Nucleus accumbens (tissue), 56 donors: Measurements from ENCODE around the gene ZBTB9.
A peak's percentile ranks its signal among the peaks of the same experiment; 100 is the strongest.

ENCODE experiments used
- DNase-seq, 56 donors: peaks; one replicate each; lab custom pipeline; 2025; lab: John Stamatoyannopoulos, UW

Gene ZBTB9

DNA sequence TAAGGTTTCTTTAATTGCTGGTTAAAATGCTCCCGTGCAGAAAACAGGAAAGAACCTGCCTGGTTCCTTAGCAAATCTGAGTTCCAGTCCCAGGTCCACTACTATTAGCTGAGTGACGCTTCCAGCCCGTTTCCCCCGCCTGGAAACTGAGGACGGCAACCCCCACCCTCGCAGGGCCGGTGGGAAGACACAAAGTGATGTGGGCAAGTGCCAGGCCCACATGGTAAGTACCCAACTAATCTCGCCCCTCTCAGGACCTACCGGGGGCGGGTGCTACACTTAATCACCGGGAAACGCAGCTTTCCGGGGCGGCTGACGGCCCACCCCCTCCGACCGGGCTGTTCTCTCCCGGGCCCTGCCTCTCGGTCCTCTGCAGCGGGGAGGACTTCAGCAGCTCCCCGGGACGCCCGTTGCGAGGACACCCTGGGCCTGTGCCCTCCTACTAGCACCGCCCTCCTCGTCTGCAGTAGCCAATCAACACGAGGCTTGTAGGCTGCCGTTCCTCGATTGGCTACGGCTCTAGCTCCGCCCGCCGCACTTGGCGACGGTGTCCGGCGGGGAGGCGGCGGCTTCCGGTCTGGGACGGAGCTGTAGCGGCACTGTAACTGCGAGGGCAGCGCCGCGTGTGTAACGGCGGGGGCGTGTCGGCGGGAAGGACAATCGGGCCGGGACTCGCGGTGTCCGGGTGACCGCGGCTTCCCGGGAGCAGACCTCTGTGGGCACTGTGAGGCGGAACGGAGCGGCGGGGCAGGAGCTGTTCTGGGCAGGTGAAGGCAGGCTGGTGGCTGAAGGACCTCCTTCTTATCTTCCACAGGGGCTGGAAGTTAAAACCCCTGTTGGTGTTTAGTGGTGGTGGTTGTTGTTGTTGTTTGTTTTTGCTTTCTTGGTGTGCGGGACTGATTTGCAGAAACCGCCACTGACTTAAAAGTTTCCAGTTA, at the start of gene ZBTB9:
Gene ZBTB9, plus strand, starts transcription at position 568 of the 938 bp plus-strand sequence. CDS start 525 bp downstream, outside the sequence.
- DNase-seq: peak; percentile 71 to 98 (median 94)

- no peak for DNase-seq
These were observed 49.5 kb upstream of the ZBTB9 start for GRCh38 chr6:33404884-33405283.

DNA sequence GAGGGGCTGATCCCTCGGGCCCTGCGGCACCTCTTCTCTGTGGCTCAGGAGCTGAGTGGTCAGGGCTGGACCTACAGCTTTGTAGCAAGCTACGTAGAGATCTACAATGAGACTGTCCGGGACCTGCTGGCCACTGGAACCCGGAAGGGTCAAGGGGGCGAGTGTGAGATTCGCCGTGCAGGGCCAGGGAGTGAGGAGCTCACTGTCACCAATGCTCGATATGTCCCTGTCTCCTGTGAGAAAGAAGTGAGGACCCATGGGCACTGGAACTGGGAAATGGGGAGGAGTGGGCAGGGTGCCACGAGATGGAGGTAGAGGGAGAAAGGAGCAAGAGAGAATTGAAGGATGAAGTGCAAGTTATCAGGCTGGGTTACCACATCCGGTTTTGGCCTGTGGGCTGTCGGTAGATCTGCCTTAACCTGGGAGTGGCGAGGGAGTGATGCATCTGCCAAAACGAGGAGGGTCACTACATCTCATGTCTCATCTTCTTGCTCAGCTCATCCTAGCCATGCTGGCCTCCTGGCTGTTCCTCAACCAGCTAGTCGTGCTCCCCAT, 48.9 kb upstream of the ZBTB9 start:
- DNase-seq: no peak

GRCh38 chr6:33406126-33406525, 48.2 kb upstream of the ZBTB9 start:
- DNase-seq: no peak

DNA sequence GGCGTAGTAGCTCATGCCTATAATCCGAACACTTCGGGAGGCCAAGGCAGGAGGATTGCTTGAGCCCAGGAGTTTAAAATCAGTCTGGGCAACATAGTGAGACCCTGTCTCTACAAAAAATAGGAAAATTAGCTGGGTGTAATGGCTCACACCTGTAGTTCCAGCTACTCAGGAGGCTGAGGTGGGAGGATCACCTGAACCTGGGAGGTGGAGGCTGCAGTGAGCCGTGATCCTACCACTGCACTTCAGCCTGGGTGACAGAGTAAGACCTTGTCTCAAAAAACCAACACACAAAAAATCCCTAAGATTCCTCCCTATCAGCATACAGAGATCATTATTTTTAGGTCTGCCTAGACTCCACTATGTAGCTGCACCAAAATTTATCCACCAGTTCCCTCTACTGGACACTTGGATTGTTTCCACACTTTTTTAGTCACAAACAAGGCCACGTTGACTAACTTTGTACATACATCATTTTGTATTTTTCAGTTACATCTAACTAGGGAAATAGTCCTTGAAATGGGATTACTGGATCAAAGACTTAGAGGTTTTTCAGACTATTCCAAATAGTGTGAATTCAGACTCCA, 47.2 kb upstream of the ZBTB9 start:
- DNase-seq: no peak

- DNase-seq: peak; percentile 71 to 100 (median 97)
These were observed 44.2 kb upstream of the ZBTB9 start for GRCh38 chr6:33410050-33410710.

DNA sequence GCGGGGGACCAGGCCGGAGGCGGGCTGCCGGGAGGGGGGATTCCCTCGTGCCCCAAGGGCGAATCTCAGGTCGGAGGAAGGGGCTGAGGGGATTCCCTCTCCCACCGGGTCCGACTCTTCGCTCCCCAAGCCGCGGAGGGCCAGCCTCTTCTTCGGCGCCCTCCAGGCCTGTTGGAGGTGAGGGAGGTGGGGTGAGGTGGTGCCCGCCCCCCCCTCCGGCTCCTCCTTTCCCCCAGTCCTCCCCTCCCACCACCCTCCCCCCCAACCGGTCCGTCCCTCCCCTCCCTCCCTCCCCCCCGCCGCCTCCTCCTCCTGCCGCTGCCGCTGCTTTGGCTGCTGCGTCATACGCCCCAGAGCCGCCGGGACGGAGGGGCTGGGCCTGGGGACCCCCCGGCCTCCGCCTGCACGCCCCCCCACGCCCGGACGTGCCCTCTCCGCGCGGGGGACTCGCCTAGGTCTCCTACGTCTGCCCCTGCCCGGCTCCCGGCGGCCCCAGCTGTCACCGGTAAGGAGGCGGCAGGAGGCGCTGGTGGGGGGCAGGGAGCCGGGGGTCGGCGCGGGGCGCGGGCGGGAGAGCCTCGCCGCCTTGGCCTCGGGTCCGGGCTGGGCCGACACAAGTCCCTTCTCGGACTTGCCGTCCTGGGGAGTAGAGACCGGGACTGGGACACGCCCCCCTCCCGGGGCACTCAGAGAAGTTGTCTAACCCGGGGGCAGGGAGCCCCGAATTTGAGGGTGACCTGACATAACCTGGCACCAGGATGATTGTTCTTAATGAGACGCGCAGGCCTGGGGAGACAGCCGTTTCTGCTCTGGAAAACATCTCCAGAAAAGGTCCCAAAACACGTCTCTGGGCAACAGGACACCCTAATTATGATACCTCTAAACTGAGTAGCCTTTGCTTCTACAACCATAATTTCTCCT, 43.4 kb upstream of the ZBTB9 start, which contains the start of gene PHF1:
Gene PHF1, plus strand, starts transcription at position 304 of the 921 bp plus-strand sequence. CDS start 1,250 bp downstream, outside the sequence.
- DNase-seq: peak in 30 of 56 donors; percentile 56 to 87 (median 76)

GRCh38 chr6:33411632-33412005, 42.8 kb upstream of the ZBTB9 start:
- no peak for DNase-seq

DNA sequence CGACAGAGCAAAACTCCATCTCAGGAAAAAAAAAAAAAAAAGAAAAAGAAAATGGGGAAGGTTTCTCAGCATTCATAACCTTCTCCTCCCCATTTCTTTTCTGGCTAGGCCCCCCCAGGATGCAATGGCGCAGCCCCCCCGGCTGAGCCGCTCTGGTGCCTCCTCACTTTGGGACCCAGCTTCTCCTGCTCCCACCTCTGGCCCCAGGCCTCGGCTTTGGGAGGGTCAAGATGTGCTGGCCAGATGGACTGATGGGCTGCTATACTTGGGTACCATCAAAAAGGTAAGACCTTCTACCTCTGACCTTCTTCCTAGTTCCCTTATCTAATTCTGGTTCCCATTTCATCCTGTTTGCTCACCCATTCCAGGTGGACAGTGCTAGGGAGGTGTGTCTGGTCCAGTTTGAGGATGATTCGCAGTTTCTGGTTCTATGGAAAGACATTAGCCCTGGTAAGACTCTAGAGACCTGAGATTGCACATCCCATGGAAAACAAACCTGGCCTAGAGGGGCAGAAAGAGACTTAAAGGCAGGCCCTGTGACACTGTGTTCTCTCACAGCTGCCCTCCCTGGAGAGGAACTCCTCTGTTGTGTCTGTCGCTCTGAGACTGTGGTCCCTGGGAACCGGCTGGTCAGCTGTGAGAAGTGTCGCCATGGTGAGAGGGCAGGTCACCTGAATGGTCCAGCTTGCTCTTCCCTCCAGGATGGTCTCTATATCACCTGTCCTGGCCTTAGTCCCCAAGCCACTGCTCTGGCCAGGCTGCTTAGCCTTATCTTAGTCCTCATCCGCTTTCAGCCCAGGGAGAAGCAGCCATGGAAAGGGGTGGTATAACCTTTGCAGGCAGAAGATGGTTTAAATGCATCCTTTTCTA, 42.0 kb upstream of the ZBTB9 start:
- no peak for DNase-seq

- DNase-seq: no peak
These were observed 40.9 kb upstream of the ZBTB9 start for GRCh38 chr6:33413241-33414120.

DNA sequence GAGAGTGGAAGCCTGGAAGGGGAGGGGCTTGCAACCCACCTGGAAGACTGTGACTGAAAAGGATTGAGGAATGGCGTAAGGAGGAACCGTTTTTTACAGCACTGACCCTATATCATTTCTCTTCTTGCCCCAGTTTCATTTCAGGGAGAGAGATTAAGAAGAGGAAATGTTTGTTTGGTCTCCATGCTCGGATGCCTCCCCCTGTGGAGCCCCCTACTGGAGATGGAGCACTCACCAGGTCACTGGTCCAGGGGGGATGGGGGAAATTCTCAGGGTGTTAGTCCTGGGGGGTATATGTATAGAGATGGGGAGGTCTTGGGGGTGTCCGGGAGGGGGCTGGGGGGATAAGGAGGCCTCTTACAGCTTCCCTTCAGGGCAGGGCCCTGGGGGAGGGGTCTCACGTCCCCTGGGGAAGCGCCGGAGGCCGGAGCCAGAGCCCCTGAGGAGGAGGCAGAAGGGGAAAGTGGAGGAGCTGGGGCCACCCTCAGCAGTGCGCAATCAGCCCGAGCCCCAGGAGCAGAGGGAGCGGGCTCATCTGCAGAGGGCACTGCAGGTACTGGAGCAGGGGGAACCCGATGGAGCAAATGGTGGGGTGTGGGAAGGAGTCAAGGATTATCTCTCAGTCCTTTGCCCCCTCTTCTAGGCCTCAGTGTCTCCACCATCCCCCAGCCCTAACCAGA, 39.6 kb upstream of the ZBTB9 start:
- DNase-seq: no peak

GRCh38 chr6:33415831-33416230, 38.5 kb upstream of the ZBTB9 start:
- DNase-seq: no peak

DNA sequence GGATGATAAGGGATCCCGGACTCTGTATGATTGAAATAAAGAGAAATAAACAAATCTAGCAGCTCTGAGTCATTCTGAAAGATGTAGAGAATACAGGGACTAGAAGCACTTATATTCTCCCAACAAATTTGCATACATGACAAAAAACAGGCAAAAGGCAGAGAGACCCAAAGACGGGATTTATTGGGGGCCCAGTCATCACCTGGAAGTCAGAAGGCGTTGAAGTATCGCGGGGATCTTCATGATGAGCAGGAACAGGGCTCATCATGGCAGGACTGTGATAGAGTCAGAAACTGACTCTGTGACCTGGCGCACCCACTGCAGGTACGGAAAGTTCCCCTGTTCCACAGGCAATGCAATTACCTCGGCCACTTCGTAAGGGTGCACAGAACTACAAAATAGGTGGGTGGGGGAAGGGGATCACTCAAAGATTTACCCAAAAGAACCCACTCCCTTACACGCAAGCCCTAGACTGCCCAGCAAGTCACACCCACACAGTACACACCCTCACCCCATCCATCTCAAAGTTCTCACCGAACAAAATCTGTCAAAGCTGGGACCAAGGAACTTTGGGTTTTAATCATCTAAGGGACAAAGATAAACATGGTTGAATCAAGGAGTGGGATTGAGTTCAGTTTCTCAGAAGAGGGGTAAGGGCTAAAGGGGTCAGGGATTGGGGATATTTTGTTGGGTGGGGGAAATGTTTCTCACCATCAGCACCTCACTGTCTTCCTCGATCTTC, 37.8 kb upstream of the ZBTB9 start:
- no peak for DNase-seq

DNA sequence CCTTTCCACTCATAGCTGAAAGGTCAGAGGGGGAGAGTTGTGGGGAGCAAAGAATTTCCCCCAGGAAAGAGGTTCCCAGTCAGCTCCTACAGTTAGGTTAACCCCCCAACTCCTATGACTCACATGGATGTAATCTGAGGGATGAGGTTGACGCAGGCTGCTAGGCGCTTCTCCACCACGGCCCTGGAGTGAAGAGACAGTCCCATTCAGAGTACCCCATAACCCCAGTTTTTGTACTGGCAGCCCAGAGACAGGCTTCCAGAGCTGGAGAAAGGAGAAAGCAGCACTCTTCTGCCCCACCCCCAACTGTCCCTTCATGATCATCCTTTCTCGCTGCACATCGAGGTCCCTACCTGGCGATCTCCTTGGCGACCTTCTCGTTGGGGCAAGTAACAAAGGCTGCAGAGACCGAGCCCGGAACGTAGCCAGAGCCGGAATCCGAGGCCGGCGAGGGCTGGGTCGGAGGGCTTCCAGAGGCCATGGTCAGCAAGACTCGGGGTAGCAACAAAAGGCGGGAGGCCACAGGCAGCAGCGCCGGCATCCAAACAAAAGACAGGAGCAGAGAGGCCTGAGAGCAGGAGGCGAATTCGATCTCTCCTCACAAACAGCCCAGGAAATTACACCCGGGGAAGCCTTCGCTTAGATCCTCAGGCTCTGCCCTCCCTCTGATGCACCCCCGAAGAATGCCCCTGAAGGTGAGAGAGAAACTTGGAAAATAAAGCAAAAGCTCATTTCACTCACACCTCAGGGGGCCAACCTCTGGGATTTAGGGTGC, 37.1 kb upstream of the ZBTB9 start:
- DNase-seq: peak in 1 of 56 donors; percentile 43

- peak; percentile 85 to 100 (median 100) for DNase-seq
These were observed 36.3 kb upstream of the ZBTB9 start, which contains the start of gene CUTA for GRCh38 chr6:33417903-33418689. TSS of gene CUTA (minus strand) at chr6:33418107. CDS start at chr6:33418000, 107 bp downstream.
